Astrocyte (in vitro differentiated cells and primary cell): ENCODE measurements around the gene SAC3D1. TPM values are rescaled to one million over a fixed set of nuclear protein-coding genes. Genes with fewer than 3 reads are reported as not detected.

Source experiments
- DNase-seq: peaks from one replicate; pipeline ENCODE4 v3.0.0-alpha.2; 2010; ENCODE audit warnings: low read depth
- FAIRE-seq: peaks from 2 replicates; lab custom pipeline; 2011; peaks lifted over from hg19 to GRCh38; lab: Jason Lieb, UNC
- H2AFZ ChIP-seq: 2 replicates; pipeline ENCODE4 v1.6.0; 2012; ENCODE audit warnings: low read depth, low read length, inconsistent platforms
- H3K27ac ChIP-seq: 2 replicates; pipeline ENCODE4 v1.5.1; 2011; ENCODE audit warnings: low read depth, low read length, inconsistent platforms
- H3K27me3 ChIP-seq: 2 replicates; pipeline ENCODE4 v1.6.0; 2011; ENCODE audit warnings: low read length, inconsistent platforms; ENCODE audit not compliant: insufficient read depth
- H3K36me3 ChIP-seq: 2 replicates; pipeline ENCODE4 v1.5.1; 2011; ENCODE audit warnings: low read length, inconsistent platforms; ENCODE audit not compliant: insufficient read depth
- H3K4me1 ChIP-seq: 2 replicates; pipeline ENCODE4 v1.5.1; 2011; ENCODE audit warnings: low read length, inconsistent platforms; ENCODE audit not compliant: insufficient read depth
- H3K4me2 ChIP-seq: 2 replicates; pipeline ENCODE4 v1.6.0; 2012; ENCODE audit warnings: low read length, inconsistent platforms
- H3K4me3 ChIP-seq: 2 replicates; pipeline ENCODE4 v1.5.1; 2011; ENCODE audit warnings: low read depth, mild to moderate bottlenecking, low read length, inconsistent platforms; ENCODE audit not compliant: insufficient read depth
- H3K79me2 ChIP-seq: 2 replicates; pipeline ENCODE4 v1.6.0; 2012; ENCODE audit warnings: mild to moderate bottlenecking, low read length, inconsistent platforms; ENCODE audit not compliant: insufficient read depth
- H3K9ac ChIP-seq: 2 replicates; pipeline ENCODE4 v1.6.0; 2012; ENCODE audit warnings: mild to moderate bottlenecking, low read length, inconsistent platforms
- H3K9me3 ChIP-seq: 2 replicates; pipeline ENCODE4 v1.5.1; 2012; ENCODE audit warnings: low read depth, mild to moderate bottlenecking, low read length, inconsistent platforms; ENCODE audit not compliant: insufficient read depth
- H4K20me1 ChIP-seq: 2 replicates; pipeline ENCODE4 v1.6.0; 2012; ENCODE audit warnings: low read length, inconsistent platforms; ENCODE audit not compliant: insufficient read depth
- H3K27ac Mint-ChIP-seq: one replicate; pipeline ENCODE4 v1.8.0; 2021; ENCODE audit warnings: mild to moderate bottlenecking, mixed read lengths; ENCODE audit not compliant: unreplicated experiment
- H3K27me3 Mint-ChIP-seq: one replicate; pipeline ENCODE4 v1.8.0; 2021; ENCODE audit warnings: low read depth, mixed read lengths; ENCODE audit not compliant: unreplicated experiment
- H3K36me3 Mint-ChIP-seq: one replicate; pipeline ENCODE4 v1.8.0; 2021; ENCODE audit warnings: low read depth, mixed read lengths; ENCODE audit not compliant: unreplicated experiment
- H3K4me1 Mint-ChIP-seq: one replicate; pipeline ENCODE4 v1.8.0; 2021; ENCODE audit warnings: low read depth, mixed read lengths; ENCODE audit not compliant: unreplicated experiment
- H3K4me3 Mint-ChIP-seq: one replicate; pipeline ENCODE4 v1.8.0; 2021; ENCODE audit warnings: mild to moderate bottlenecking, moderate library complexity, mixed read lengths; ENCODE audit not compliant: unreplicated experiment
- H3K9me3 Mint-ChIP-seq: one replicate; pipeline ENCODE4 v1.8.0; 2021; ENCODE audit warnings: mild to moderate bottlenecking, mixed read lengths; ENCODE audit not compliant: unreplicated experiment
- CTCF ChIP-seq: IDR thresholded peaks from 2 replicates; pipeline ENCODE4 v1.5.1; 2011; ENCODE audit warnings: low read depth, mild to moderate bottlenecking, inconsistent platforms, low read length, moderate library complexity; ENCODE audit not compliant: insufficient read depth
- EZH2 ChIP-seq: IDR thresholded peaks from 2 replicates; pipeline ENCODE4 v1.6.1; 2012; ENCODE audit warnings: mild to moderate bottlenecking, low read length, inconsistent platforms; ENCODE audit not compliant: insufficient read depth
- total RNA-seq: library from RNA; stranded (reverse); gene quantifications from 2 replicates; pipeline ENCODE4 v1.2.1, GENCODE V29; 2021

SAC3D1 gene
- total RNA-seq, 1 donor from 2014 or later, result 14.6 TPM

GRCh38 chr11:65071907-65072630 lies 31.1 kb downstream of the SAC3D1 start:
- DNase-seq (no peak), FAIRE-seq (no peak)
- H3K36me3 Mint-ChIP-seq, result no peaks in the 10 kb centered on the region
- Histone ChIP-seq H3K27ac (no peak overlapping the region), H3K36me3 (peaks cover 4% of the 10 kb centered on the region), H3K4me3 (no peak overlapping the region), H3K79me2 (no peaks in the 10 kb centered on the region), H3K9ac (no peak overlapping the region), H3K4me1 (no peaks in the 10 kb centered on the region), H2AFZ (no peak overlapping the region), H3K9me3 (no peaks in the 10 kb centered on the region), H4K20me1 (no peaks in the 10 kb centered on the region), H3K27me3 (no peaks in the 10 kb centered on the region), H3K4me2 (no peak overlapping the region)
- no peak overlapping the region for H3K4me3 Mint-ChIP-seq
- peaks cover 3% of the 10 kb centered on the region for H3K27me3 Mint-ChIP-seq
- H3K27ac Mint-ChIP-seq, result no peak overlapping the region
- TF ChIP-seq CTCF (no peak), EZH2 (no peak)
- H3K4me1 Mint-ChIP-seq, result no peaks in the 10 kb centered on the region
- no peaks in the 10 kb centered on the region for H3K9me3 Mint-ChIP-seq

- H3K9me3 ChIP-seq, result no peaks in the 10 kb centered on the region
- TF ChIP-seq EZH2, result no peak
- no peak for TF ChIP-seq CTCF
- H3K4me3 Mint-ChIP-seq, result no peak overlapping the region
- H3K27me3 ChIP-seq, result no peaks in the 10 kb centered on the region
- H3K4me1 Mint-ChIP-seq, result no peaks in the 10 kb centered on the region
- no peaks in the 10 kb centered on the region for H3K36me3 Mint-ChIP-seq
- no peaks in the 10 kb centered on the region for H3K9me3 Mint-ChIP-seq
- H3K4me2 ChIP-seq, result no peak overlapping the region
- H3K27me3 Mint-ChIP-seq, result peaks cover 3% of the 10 kb centered on the region
- no peak overlapping the region for H2AFZ ChIP-seq
- FAIRE-seq (no peak), DNase-seq (no peak)
- no peak overlapping the region for H3K4me3 ChIP-seq
- H3K27ac ChIP-seq, result no peak overlapping the region
- H3K36me3 ChIP-seq, result peaks cover 4% of the 10 kb centered on the region
- H3K9ac ChIP-seq, result no peak overlapping the region
- H3K27ac Mint-ChIP-seq, result no peak overlapping the region
- H3K79me2 ChIP-seq, result peaks cover 4% of the 10 kb centered on the region
- H3K4me1 ChIP-seq, result no peaks in the 10 kb centered on the region
- H4K20me1 ChIP-seq, result no peaks in the 10 kb centered on the region
Observed at GRCh38 chr11:65072631-65072966, 31.6 kb downstream of the SAC3D1 start.

- Histone ChIP-seq H4K20me1 (peaks cover 4% of the 10 kb centered on the region), H3K27ac (no peak overlapping the region), H3K79me2 (peaks cover 43% of the 10 kb centered on the region), H3K9me3 (no peaks in the 10 kb centered on the region), H3K4me1 (no peaks in the 10 kb centered on the region), H3K27me3 (no peaks in the 10 kb centered on the region), H3K9ac (no peak overlapping the region), H3K4me2 (no peak overlapping the region), H3K4me3 (no peak overlapping the region), H2AFZ (no peak overlapping the region), H3K36me3 (peaks cover 13% of the 10 kb centered on the region)
- H3K4me3 Mint-ChIP-seq, result no peak overlapping the region
- DNase-seq (no peak), FAIRE-seq (no peak)
- H3K9me3 Mint-ChIP-seq, result no peaks in the 10 kb centered on the region
- no peak overlapping the region for H3K27ac Mint-ChIP-seq
- H3K36me3 Mint-ChIP-seq, result no peaks in the 10 kb centered on the region
- no peak for TF ChIP-seq CTCF
- no peak for TF ChIP-seq EZH2
- no peaks in the 10 kb centered on the region for H3K27me3 Mint-ChIP-seq
- H3K4me1 Mint-ChIP-seq, result no peaks in the 10 kb centered on the region
Observed at GRCh38 chr11:65077451-65077850, 36.4 kb downstream of the SAC3D1 start.
